ENCODE data around the gene GNAT2.

GNAT2 gene

GRCh38 chr1:109641078-109641740, 21.8 kb upstream of the GNAT2 start:
- no peak for DNase-seq

- DNase-seq, result peak; percentile 89
These were observed 21.0 kb upstream of the GNAT2 start for GRCh38 chr1:109640285-109640865.

GRCh38 chr1:109639841-109640184, 20.4 kb upstream of the GNAT2 start:
- DNase-seq, result peak; percentile 15

GRCh38 chr1:109639063-109639840, 19.8 kb upstream of the GNAT2 start:
- peak; percentile 23 for DNase-seq

GRCh38 chr1:109637446-109637845, 18.0 kb upstream of the GNAT2 start:
- no peak for DNase-seq

- DNase-seq, result no peak
These were observed 17.0 kb upstream of the GNAT2 start for GRCh38 chr1:109636201-109636952.

GRCh38 chr1:109635862-109636200, 16.4 kb upstream of the GNAT2 start:
- DNase-seq, result no peak

GRCh38 chr1:109634771-109635750, 15.6 kb upstream of the GNAT2 start:
- no peak for DNase-seq

- no peak for DNase-seq
These were observed 14.9 kb upstream of the GNAT2 start for GRCh38 chr1:109634292-109634691.

GRCh38 chr1:109632671-109633346, 13.4 kb upstream of the GNAT2 start:
- DNase-seq, result peak; percentile 90

GRCh38 chr1:109631513-109632505, 12.4 kb upstream of the GNAT2 start:
- DNase-seq, result no peak

GRCh38 chr1:109630898-109631512, 11.6 kb upstream of the GNAT2 start:
- DNase-seq, result no peak

GRCh38 chr1:109630081-109630897, 10.9 kb upstream of the GNAT2 start:
- DNase-seq, result no peak

- no peak for DNase-seq
These were observed 10.1 kb upstream of the GNAT2 start for GRCh38 chr1:109629372-109630030.

- no peak for DNase-seq
These were observed 9.3 kb upstream of the GNAT2 start for GRCh38 chr1:109628540-109629321.

GRCh38 chr1:109627692-109628399, 8.4 kb upstream of the GNAT2 start:
- DNase-seq, result no peak

All from eye (tissue), 1 donor.